AG09319 (cell line): ENCODE measurements around the gene ACP7.

Experiments used
- DNase-seq: peaks from one replicate; pipeline ENCODE4 v3.0.0-alpha.2; 2010; ENCODE audit warnings: low read depth; ENCODE audit errors: extremely low read depth
- TF ChIP-seq, protein P1 (sequence below): IDR thresholded peaks from 2 replicates; pipeline ENCODE4 v1.5.1; 2011; ENCODE audit warnings: low read depth, mild to moderate bottlenecking, inconsistent platforms, low read length, moderate library complexity

Gene ACP7

DNA sequence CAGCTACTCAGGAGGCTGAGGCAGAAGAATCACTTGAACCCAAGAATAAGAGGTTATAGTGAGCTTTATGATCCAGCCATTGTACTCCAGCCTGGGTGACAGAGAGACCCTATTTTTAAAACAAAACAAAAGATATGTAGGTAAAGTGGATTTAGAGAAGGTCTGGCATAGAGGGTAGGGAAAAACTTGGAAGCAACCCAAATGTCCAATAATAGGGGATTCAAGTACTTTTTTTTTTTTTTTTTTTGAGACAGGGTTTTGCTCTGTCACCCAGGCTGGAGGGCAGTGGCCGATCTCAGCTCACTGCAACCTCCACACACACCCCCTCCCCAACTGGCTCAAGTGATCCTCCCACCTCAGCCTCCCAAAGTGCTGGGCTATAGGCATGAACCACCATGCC lies 35.7 kb downstream of the ACP7 start:
- TF ChIP-seq, protein P1, sequence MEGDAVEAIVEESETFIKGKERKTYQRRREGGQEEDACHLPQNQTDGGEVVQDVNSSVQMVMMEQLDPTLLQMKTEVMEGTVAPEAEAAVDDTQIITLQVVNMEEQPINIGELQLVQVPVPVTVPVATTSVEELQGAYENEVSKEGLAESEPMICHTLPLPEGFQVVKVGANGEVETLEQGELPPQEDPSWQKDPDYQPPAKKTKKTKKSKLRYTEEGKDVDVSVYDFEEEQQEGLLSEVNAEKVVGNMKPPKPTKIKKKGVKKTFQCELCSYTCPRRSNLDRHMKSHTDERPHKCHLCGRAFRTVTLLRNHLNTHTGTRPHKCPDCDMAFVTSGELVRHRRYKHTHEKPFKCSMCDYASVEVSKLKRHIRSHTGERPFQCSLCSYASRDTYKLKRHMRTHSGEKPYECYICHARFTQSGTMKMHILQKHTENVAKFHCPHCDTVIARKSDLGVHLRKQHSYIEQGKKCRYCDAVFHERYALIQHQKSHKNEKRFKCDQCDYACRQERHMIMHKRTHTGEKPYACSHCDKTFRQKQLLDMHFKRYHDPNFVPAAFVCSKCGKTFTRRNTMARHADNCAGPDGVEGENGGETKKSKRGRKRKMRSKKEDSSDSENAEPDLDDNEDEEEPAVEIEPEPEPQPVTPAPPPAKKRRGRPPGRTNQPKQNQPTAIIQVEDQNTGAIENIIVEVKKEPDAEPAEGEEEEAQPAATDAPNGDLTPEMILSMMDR, result no peak
- DNase-seq, result no peak

DNA sequence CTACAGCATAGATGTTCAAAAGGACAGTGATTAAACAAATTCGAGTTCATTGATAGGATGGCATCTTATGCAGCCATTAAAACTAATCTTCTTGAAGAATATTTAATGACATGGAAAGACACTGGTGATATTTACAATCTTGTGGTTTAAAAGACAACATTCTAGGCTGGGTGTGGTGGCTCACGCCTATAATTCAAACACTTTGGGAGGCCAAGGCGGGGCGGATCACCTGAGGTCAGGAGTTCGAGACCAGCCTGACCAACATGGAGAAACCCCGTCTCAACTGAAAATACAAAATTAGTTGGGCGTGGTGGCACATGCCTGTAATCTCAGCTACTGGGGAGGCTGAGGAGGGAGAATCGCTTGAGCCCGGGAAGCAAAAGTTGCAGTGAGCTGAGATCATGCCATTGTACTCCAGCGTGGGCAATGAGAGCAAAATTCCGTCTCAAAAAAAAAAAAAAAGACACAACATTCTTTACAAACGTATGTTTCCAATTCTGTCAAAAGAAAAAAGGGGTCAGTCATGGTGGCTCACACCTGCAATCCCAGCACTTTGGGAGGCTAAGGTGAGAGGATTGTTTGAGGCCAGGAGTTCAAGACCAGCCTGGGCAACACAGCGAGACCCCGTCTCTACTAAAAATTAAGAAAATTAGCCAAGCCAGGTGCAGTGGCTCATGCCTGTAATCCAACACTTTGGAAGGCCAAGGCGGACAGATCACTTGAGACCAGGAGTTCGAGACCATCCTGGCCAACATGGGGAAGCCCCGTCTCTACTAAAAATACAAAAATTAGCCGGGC lies 39.0 kb downstream of the ACP7 start:
- no peak for DNase-seq
- TF ChIP-seq, protein P1, result no peak

DNA sequence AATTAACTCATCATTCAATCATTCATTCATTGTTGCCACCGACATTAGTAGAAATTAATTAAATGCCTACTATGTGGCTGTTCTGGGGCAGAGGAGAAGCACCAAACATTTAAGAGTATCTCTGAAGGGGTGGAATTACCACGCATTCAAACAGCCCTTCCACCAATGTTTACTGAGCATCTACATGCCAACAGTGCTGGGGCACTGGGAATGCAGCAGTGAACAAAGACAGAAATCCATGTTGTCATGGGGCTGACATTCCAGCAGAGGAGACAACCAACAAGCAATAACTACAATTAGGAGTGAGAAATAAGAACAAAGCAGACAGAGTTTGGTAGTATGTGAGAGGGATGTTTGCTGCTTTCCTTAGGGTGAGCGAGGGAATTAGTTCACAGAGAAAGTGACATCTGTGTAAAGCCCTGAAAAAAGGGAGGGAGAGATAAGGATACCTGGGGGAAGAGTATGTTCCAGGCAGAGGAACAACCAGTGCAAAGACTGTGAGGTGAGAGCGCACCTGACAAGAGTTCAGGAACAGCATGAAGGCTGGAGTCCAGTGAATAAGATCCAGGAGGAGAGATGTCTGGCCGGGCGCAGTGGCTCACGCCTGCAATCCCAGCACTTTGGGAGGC lies 40.1 kb downstream of the ACP7 start:
- TF ChIP-seq, protein P1, result no peak
- DNase-seq, result no peak

DNA sequence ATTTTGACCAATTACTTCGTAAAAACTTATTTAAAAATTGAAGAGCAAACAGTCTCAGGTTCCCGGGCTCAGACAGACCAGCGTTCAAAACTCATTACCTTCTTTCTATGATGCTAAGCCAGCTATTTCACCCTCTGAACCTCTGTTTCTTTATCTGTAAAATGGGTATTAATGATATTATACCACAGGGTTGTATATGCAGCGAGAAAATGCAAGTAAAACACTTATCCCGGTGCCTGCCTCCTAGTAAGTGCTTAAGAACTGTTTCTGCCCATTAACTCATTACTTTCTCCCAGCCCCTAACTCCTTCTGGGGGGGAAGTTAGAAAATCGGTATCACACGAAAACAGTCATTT lies 41.0 kb downstream of the ACP7 start:
- DNase-seq, result no peak
- TF ChIP-seq, protein P1, result no peak

DNA sequence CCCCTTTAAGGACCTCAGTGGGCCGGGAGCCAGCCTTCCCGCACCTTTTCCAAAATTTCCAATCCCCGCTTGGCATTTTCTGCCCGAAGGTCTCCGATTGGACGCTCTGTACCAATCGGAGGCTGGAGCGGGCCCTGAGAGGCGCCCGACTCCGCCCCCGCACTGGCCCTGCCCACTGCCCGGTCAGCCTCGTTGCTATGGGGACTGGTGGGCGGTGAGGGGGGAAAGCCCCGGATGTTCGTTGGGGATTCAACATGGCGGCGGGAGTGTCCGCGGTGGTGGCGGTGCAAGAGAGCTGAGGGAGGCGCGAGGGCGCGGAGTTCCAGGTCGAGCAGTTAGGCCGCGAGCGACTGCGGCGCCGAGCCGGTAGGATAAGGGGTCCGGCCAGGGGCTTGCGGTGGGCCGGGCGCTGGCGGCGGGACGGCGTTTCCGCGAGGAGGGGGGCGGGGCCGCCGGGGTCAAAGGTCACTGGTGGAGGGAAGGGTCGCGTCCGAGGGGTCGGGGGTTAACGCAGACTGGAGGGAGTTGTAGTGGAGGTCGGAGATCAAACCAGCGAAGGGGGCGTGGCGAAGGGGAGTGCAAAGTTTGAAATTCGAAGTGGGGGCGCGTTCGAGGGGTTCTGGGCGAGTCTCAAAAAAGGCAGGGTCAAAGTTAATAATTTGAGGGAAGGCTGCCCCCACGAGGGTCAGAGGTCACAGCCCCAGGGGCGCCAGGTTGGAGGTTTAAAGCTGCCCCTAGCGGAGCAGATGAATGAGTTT lies 41.6 kb downstream of the ACP7 start, which contains the start of gene PAK4:
Gene PAK4 (plus strand): TSS at position 233 of the 758 bp plus-strand sequence. CDS start 43,768 bp downstream, outside the sequence.
- peak; percentile 89 for DNase-seq
- TF ChIP-seq, protein P1, result no peak

DNA sequence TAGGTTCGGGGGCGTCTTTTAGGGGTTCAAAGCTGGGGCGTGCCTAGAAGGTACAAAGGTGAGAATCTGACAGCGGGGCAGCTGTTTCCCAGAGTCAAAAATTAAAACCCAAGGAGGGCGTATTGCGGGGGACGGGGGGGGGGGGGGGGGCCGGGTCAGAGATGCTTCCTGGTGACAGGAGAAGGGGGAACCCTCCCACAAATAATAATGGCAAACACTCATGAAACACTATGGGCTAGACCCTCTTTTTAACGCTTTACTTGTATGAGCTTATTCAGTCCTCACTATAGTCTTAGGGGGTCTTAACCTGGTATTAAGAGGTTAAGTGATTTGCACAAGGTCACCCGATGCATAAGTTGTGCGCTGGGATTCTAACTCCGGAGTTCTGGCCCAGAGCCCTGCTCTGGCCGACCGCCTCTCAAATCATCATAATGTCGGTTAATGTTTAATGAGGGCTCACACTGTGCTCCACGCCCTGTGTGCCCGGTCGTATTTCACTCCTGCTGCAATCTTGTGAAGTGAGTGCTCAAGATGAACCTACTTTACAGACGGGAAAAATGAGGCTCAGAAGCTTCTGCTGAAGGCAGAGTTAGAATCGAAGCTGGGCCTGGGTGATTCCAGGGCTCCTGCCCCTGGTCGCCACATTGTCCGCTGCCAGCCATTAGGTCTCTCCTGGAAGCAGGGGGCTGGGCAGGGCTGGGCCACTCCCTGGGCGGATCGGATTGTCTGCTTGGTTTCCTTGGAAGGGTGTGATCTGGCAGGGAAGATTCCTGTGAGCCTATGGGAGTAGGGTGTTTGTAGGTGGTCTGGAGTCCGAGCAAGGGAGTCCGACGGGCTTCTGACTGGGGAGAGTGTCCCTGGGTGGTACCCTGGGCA lies 42.4 kb downstream of the ACP7 start:
- no peak for DNase-seq
- TF ChIP-seq, protein P1, result no peak
